ENCODE measurements around the gene C1QTNF6. TPM values are rescaled to one million over a fixed set of nuclear protein-coding genes. Genes with fewer than 3 reads are reported as not detected.

The C1QTNF6 gene
- total RNA-seq, 1 experiment from 2014 or later = 7.4 TPM

- no peak overlapping the region for H3K27ac Mint-ChIP-seq (ENCODE audit: unreplicated experiment)
- no peak for TF ChIP-seq CTCF (IDR thresholded peaks at IDR 0.05; ENCODE audit: insufficient read depth in 1 of 2, low read depth in 1 of 2, low read length in 1 of 2, severe bottlenecking in 1 of 2, unreplicated experiment in 1 of 2)
- intact Hi-C loops (cut with micrococcal nuclease; ENCODE audit: unreplicated experiment) = no loop called here
- H3K27me3 Mint-ChIP-seq (ENCODE audit: insufficient read depth, unreplicated experiment) = peaks cover 4% of the 10 kb centered on the region
- Histone ChIP-seq H3K9me3 (no peaks in the 10 kb centered on the region), H3K36me3 (ENCODE audit: control insufficient read depth, insufficient read depth, low read length) (no peaks in the 10 kb centered on the region), H3K27me3 (replicated peaks; ENCODE audit: control insufficient read depth, insufficient read depth, low read length) (no peaks in the 10 kb centered on the region), H3K4me3 (ENCODE audit: low read depth, low read length) (no peak overlapping the region), H3K4me1 (no peaks in the 10 kb centered on the region)
- POLR2A ChIA-PET = no interaction called here
- H3K9me3 Mint-ChIP-seq (ENCODE audit: unreplicated experiment) = no peaks in the 10 kb centered on the region
- H3K36me3 Mint-ChIP-seq (ENCODE audit: insufficient read depth, unreplicated experiment) = no peaks in the 10 kb centered on the region
- CTCF ChIA-PET = interaction anchor here (0.7 kb wide), 1 partner anchor 139 kb away, joined by 6 read pairs; no protein-coding TSS in a partner anchor
- DNase-seq = no peak
- no TSS peak for BruUV-seq (replicated peaks)
- H3K4me3 Mint-ChIP-seq (ENCODE audit: unreplicated experiment) = no peak overlapping the region
- no peaks in the 10 kb centered on the region for H3K4me1 Mint-ChIP-seq (ENCODE audit: low read depth, unreplicated experiment)
Measured at GRCh38 chr22:37137903-37138665, 50.0 kb downstream of the C1QTNF6 start.

GRCh38 chr22:37137131-37137530, 50.9 kb downstream of the C1QTNF6 start:
- Histone ChIP-seq H3K4me1 (no peaks in the 10 kb centered on the region), H3K4me3 (ENCODE audit: low read depth, low read length) (no peak overlapping the region), H3K36me3 (ENCODE audit: control insufficient read depth, insufficient read depth, low read length) (no peaks in the 10 kb centered on the region), H3K9me3 (no peaks in the 10 kb centered on the region), H3K27me3 (replicated peaks; ENCODE audit: control insufficient read depth, insufficient read depth, low read length) (no peaks in the 10 kb centered on the region)
- Mint-ChIP-seq H3K9me3 (ENCODE audit: unreplicated experiment) (no peaks in the 10 kb centered on the region), H3K36me3 (ENCODE audit: insufficient read depth, unreplicated experiment) (no peaks in the 10 kb centered on the region), H3K27me3 (ENCODE audit: insufficient read depth, unreplicated experiment) (peaks cover 4% of the 10 kb centered on the region), H3K27ac (ENCODE audit: unreplicated experiment) (no peak overlapping the region), H3K4me3 (ENCODE audit: unreplicated experiment) (no peak overlapping the region), H3K4me1 (ENCODE audit: low read depth, unreplicated experiment) (no peaks in the 10 kb centered on the region)
- BruUV-seq (replicated peaks) = no TSS peak
- CTCF ChIA-PET = no interaction called here
- intact Hi-C loops (cut with micrococcal nuclease; ENCODE audit: unreplicated experiment) = no loop called here
- POLR2A ChIA-PET = no interaction called here
- DNase-seq = no peak
- TF ChIP-seq CTCF (IDR thresholded peaks at IDR 0.05; ENCODE audit: insufficient read depth in 1 of 2, low read depth in 1 of 2, low read length in 1 of 2, severe bottlenecking in 1 of 2, unreplicated experiment in 1 of 2) = no peak

DNA sequence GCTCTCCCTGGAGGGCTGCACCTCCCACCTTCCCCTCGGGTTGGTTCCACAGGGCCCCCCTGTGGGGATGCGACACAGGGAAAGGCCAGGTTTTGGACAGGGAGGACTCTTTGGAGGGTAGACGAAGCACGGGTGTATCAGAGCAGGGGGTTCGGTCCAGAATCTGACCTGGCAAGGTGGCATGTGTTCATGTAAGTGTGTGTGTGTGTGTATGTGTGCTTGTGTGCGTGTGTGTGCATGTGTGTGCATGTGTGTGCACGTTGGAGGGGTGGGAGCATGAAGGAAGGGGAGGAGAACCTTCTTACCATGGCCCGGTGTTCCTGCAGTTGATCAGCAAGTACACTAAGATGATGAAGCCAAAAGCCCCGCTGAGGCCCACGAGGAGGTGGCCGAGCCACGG, 53.0 kb downstream of the C1QTNF6 start:
- H3K27me3 ChIP-seq (replicated peaks; ENCODE audit: control insufficient read depth, insufficient read depth, low read length) = no peaks in the 10 kb centered on the region
- intact Hi-C loops (cut with micrococcal nuclease; ENCODE audit: unreplicated experiment) = no loop called here
- Mint-ChIP-seq H3K36me3 (ENCODE audit: insufficient read depth, unreplicated experiment) (no peaks in the 10 kb centered on the region), H3K27me3 (ENCODE audit: insufficient read depth, unreplicated experiment) (peaks cover 7% of the 10 kb centered on the region), H3K9me3 (ENCODE audit: unreplicated experiment) (no peaks in the 10 kb centered on the region), H3K4me1 (ENCODE audit: low read depth, unreplicated experiment) (no peaks in the 10 kb centered on the region), H3K4me3 (ENCODE audit: unreplicated experiment) (no peak overlapping the region), H3K27ac (ENCODE audit: unreplicated experiment) (no peak overlapping the region)
- DNase-seq = no peak
- ChIA-PET CTCF (no interaction called here), POLR2A (no interaction called here)
- no peak overlapping the region for H3K4me3 ChIP-seq (ENCODE audit: low read depth, low read length)
- no peaks in the 10 kb centered on the region for H3K9me3 ChIP-seq
- TF ChIP-seq CTCF (IDR thresholded peaks at IDR 0.05; ENCODE audit: insufficient read depth in 1 of 2, low read depth in 1 of 2, low read length in 1 of 2, severe bottlenecking in 1 of 2, unreplicated experiment in 1 of 2) = no peak
- no TSS peak for BruUV-seq (replicated peaks)
- H3K4me1 ChIP-seq = no peaks in the 10 kb centered on the region
- H3K36me3 ChIP-seq (ENCODE audit: control insufficient read depth, insufficient read depth, low read length) = no peaks in the 10 kb centered on the region
